Esophagus squamous epithelium (tissue), 5 donors: ENCODE results near the gene NTN3. TPM values are rescaled to one million over a fixed set of nuclear protein-coding genes. Genes with fewer than 3 reads are reported as not detected.

Source experiments
- DNase-seq: peaks from one replicate; lab custom pipeline; 2025; lab: John Stamatoyannopoulos, UW
- H3K27ac ChIP-seq, 4 donors: fragments of 200-600 bp; sonication (generic); one replicate each; pipeline ENCODE4 v1.5.1; 2016 to 2019; ENCODE audit warnings: mild to moderate bottlenecking in 1 of 4
- H3K27me3 ChIP-seq, 4 donors: fragments of 200-600 bp; sonication (generic); 1 replicate in 3 of 4; 2 replicates in 1 of 4; pipeline versions ENCODE4 v1.5.1 to v1.6.0; 2017 to 2021; ENCODE audit warnings: antibody characterized with exemption in 1 of 4
- H3K36me3 ChIP-seq, 3 donors: fragments of 200-600 bp; sonication (generic); one replicate each; pipeline ENCODE4 v1.5.1; 2016 to 2019
- H3K4me1 ChIP-seq, 3 donors: fragments of 200-600 bp; sonication (generic); one replicate each; pipeline ENCODE4 v1.5.1; 2017 to 2019
- H3K4me3 ChIP-seq, 4 donors: fragments of 200-600 bp; sonication (generic); 1 replicate in 3 of 4; 2 replicates in 1 of 4; pipeline ENCODE4 v1.5.1; 2016 to 2019; ENCODE audit warnings: mild to moderate bottlenecking in 2 of 4, moderate library complexity in 1 of 4
- H3K9me3 ChIP-seq, 3 donors: fragments of 200-600 bp; sonication (generic); one replicate each; pipeline ENCODE4 v1.5.1; 2016 to 2019
- CTCF ChIP-seq, 6 experiments: fragments of 450-650 bp in 4 of 6; fragments of 200-600 bp in 2 of 6; sonication (generic) in 2 of 6; IDR thresholded peaks; one replicate each; pipeline ENCODE4 v1.5.1; 2016 to 2019; ENCODE audit warnings: antibody characterized with exemption in 6 of 6, mild to moderate bottlenecking in 4 of 6, moderate library complexity in 4 of 6
- POLR2A ChIP-seq, 4 donors: fragments of 450-650 bp; IDR thresholded peaks; one replicate each; pipeline ENCODE4 v1.6.1; 2017; ENCODE audit warnings: antibody characterized with exemption in 4 of 4, mild to moderate bottlenecking in 4 of 4, moderate library complexity in 3 of 4
- WGBS, 2 donors: methylation state at CpG; one replicate each; pipeline ENCODE4 v1.1.5; 2018; 5-methylcytosine and 5-hydroxymethylcytosine counted together
- intact Hi-C: fragments of 100-400 bp; cut with DNase I; formaldehyde crosslinking; loops from one replicate; pipeline ENCODE4 v1.15.0; 2022
- small RNA-seq, 4 donors: library from RNA; depleted of rRNA; stranded (forward); fragments of <200 nt; gene quantifications; one replicate each; pipeline ENCODE3, GENCODE V24; 2016
- total RNA-seq, 4 donors: library from RNA; depleted of rRNA; stranded (reverse); fragments of >200 nt; gene quantifications; one replicate each; pipeline ENCODE4 v1.1.0, GENCODE V29; 2016
- donor health status: DM: yes; HTN: yes; CAD: no.

NTN3 gene
- total RNA-seq, 4 donors from 2014 or later: 0.38 TPM; not detected in 3

- DNase-seq: no peak
- peak overlapping the region; percentile 66 to 100 (median 96) for H3K27ac ChIP-seq
- H3K4me1 ChIP-seq: peaks cover 46 to 62% (median 50%) of the 10 kb centered on the region in 3 donors
- 42 to 64% methylated on average over 7 to 8 of the region's 41 CpGs for WGBS, 2 donors
- peak overlapping the region; percentile 50 to 85 (median 64) for H3K4me3 ChIP-seq
- no peak for TF ChIP-seq POLR2A (IDR thresholded peaks at IDR 0.05)
- TF ChIP-seq CTCF (IDR thresholded peaks at IDR 0.05): peak in 2 of 6 experiments; percentile 3 to 32
- H3K9me3 ChIP-seq: no peaks in the 10 kb centered on the region
- intact Hi-C loops: no loop called here
- H3K36me3 ChIP-seq: peaks cover 11 to 65% (median 24%) of the 10 kb centered on the region in 3 donors
- H3K27me3 ChIP-seq: no peaks in the 10 kb centered on the region
Observed at GRCh38 chr16:2520784-2521531, 49.9 kb downstream of the NTN3 start.

Small RNA genes within 50 kb of the gene (small RNA-seq; reads per million reads assigned to genes)
- 0 reads per million in 4 donors for gene AC093525.1
- gene MIR6768: 0 reads per million in 4 donors

Other genes with a start within 250 kb of the NTN3 start
- 10 to 100 TPM; 16.8 to 25.6 (median 19.2) TPM for gene E4F1, start 247.7 kb upstream of the NTN3 start, total RNA-seq
- under 1 TPM in 3 of 4 donors, not detected in 1; 0.38 to 0.61 (median 0.57) TPM for gene DNASE1L2, start 234.9 kb upstream of the NTN3 start, total RNA-seq
- 10 to 100 TPM; 38.6 to 50.7 (median 42.6) TPM for gene ECI1, start 219.7 kb upstream of the NTN3 start, total RNA-seq
- gene RNPS1, start 203.2 kb upstream of the NTN3 start, total RNA-seq: 100 to 1,000 TPM in 3 of 4 donors, 10 to 100 TPM in 1; 93.0 to 125 (median 114) TPM
- 1 to 10 TPM in 3 of 4 donors, under 1 TPM in 1; 0.70 to 3.2 (median 2.7) TPM for gene ABCA3, start 130.6 kb upstream of the NTN3 start, total RNA-seq
- gene CCNF, start 41.9 kb upstream of the NTN3 start, total RNA-seq: 10 to 100 TPM in 2 of 4 donors, 1 to 10 TPM in 2; 5.9 to 18.6 (median 10.2) TPM
- 10 to 100 TPM in 1 of 4 donors, 1 to 10 TPM in 3; 1.1 to 12.3 (median 4.4) TPM for gene TEDC2, start 11.2 kb upstream of the NTN3 start, total RNA-seq
- 1 to 10 TPM; 3.1 to 4.6 (median 3.7) TPM for gene TBC1D24, start 3.8 kb downstream of the NTN3 start, total RNA-seq
- gene ATP6V0C, start 42.7 kb downstream of the NTN3 start, total RNA-seq: 100 to 1,000 TPM in 2 of 4 donors, 10 to 100 TPM in 2; 70.8 to 196 (median 125) TPM
- gene AMDHD2, start 49.1 kb downstream of the NTN3 start, total RNA-seq: 10 to 100 TPM; 11.6 to 23.9 (median 17.5) TPM
- under 1 TPM in 1 of 4 donors, not detected in 3; 0.76 TPM for gene CEMP1, start 60.1 kb downstream of the NTN3 start, total RNA-seq
- 10 to 100 TPM; 18.3 to 28.2 (median 23.3) TPM for gene PDPK1, start 66.7 kb downstream of the NTN3 start, total RNA-seq
- gene KCTD5, start 211.2 kb downstream of the NTN3 start, total RNA-seq: 10 to 100 TPM; 24.8 to 51.9 (median 40.3) TPM
- gene PRSS27, start 248.9 kb downstream of the NTN3 start, total RNA-seq: 100 to 1,000 TPM; 188 to 463 (median 228) TPM